GM21381 (cell line): Measurements from ENCODE around the gene PRKCH.

Experiments used
- ATAC-seq: cut with Tn5 transposase; IDR thresholded peaks from one replicate; pipeline ENCODE4 v1.9.1; 2021; ENCODE audit warnings: mild to moderate bottlenecking, moderate library complexity; ENCODE audit not compliant: unreplicated experiment

Gene PRKCH

DNA sequence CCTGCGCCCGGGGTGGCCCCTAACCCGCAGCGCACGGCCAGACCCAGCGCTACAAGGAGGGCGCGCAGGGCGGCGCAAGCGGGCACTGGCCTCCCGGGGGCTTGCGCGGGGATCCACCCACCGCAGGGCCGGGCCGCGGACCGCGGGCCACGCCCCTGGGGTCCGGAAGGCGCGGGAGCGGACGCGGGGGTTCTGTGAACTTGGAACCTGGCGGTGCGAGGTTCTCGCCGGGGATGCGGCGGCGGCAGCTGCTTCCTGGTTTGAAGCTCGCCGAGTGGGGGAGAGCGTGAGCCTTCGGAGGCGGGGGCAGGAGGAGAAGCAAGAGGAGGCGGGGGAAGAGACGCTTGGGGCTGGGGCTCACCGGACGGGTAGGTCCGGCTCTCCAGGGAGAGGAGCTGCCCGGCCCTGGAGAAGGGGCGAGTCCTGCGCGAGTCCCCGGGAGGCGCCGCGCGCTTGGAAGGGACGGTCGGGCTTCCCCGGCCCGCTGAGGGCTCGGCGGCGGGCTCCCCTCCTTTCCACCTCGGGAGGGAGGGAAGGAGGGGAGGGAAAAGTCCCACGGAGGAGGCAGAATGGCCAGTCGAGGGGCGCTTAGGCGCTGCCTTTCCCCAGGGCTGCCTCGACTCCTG is at the start of gene PRKCH:
Gene PRKCH (plus strand): TSS at position 195 of the 626 bp plus-strand sequence. CDS start 523 bp downstream, outside the sequence.
- peak; percentile 77 for ATAC-seq

DNA sequence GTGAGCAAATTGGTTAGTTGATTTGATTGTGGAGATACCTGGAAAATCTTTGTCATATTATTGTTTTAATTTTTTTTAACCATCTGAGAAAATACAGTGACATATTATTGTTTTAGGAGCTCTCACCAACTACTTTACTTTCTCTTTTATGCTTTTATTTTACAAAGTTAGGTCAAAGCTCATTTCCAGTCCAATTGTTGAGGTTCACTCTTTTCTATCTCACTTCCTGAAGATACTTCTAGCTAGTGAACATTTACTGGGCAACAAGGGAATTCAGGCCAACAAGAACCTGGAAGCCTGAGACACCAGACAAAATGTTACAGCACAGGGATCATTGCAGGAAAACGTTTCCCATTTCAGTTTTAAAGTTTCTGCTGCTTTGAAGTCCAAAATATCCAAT is 44.1 kb upstream of the PRKCH start:
- no peak for ATAC-seq

DNA sequence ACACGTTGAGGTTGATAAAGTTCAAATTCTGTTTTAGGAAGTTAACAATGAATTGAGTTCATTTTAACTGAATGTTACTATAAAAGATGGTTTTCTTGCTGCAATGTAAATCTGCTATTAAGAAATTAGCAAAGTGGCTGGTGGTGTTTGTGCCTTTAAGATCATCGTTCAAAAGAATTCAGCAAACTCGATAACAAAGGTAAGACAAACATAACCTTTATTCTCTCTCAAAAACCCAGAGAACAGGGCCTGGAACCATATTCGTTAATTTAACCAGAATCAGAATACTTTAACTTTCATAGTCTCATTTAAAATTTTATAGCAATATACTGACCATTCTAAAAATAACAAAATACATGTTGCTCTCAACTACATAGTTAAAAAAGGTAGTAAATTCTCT is 43.6 kb upstream of the PRKCH start:
- ATAC-seq, result no peak

DNA sequence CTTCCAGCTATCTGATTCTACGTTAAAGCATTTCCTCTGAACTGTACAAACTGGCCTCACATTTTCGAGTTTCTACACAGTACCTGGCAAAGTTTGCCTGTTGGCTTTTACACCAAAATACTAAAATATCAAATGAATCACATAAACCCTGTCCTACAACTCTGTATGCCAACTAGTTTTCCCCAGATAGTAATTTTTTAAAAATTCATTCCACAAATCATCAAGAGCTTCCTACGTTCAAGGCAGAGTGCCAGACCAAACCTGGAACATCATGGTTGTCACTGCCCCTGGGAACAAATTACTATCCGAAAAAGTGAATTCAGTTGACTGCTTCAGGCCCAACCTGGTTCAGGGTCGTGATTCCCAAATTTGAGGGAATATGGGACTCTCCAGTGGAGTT is 42.3 kb upstream of the PRKCH start:
- ATAC-seq, result no peak

DNA sequence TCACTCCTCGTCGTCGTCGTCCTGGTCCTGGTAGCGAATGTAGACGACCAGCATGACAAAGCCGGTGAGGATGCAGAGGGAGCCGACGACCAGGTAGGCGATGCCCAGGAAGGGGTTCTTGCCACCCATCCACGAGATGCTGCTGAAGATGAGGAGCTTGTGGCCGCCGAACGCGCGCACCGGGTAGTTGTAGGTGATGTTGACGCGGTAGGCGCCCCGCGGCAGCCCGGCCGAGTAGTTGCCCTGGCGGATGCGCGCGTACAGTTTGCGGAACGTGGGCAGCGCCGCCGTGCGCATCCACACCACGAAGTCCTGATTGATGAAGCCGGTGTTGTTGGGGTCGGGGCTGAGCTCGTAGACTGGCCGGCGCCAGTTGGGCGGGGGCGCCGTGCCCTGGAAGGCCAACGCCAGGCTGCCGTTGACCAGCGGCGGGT is 41.3 kb upstream of the PRKCH start:
- no peak for ATAC-seq

DNA sequence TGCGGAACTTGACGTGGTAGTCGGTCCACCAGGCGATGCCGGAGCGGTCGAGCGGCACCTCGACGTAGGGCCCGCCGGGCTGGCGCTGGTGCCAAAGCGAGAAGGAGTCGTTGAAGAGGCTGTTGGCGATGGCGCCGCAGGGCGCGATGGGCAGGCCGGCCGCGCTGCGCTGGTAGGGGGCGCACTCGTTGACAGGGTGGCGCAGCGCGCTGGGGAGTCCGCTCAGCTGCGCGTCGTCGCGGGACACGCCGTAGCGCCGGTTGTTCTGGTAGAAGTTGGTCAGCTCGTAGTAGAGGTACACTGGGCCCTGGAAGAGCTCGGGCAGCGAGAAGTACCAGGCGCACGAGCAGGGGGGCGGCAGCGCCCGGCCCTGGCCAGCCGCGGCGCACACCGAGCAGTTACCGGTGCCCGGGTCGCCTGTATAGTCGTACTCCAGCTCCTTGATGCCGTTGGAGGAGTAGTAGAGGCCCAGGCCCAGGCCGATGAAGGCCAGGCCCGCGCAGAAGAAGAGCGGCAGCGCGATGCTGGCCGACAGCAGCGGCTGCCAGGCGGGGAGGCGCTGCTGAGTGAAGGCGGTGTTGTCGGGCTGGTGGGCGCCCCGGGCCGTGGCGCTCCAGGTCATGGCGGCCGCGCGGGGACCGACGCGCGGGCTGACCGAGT is 40.7 kb upstream of the PRKCH start:
- no peak for ATAC-seq

DNA sequence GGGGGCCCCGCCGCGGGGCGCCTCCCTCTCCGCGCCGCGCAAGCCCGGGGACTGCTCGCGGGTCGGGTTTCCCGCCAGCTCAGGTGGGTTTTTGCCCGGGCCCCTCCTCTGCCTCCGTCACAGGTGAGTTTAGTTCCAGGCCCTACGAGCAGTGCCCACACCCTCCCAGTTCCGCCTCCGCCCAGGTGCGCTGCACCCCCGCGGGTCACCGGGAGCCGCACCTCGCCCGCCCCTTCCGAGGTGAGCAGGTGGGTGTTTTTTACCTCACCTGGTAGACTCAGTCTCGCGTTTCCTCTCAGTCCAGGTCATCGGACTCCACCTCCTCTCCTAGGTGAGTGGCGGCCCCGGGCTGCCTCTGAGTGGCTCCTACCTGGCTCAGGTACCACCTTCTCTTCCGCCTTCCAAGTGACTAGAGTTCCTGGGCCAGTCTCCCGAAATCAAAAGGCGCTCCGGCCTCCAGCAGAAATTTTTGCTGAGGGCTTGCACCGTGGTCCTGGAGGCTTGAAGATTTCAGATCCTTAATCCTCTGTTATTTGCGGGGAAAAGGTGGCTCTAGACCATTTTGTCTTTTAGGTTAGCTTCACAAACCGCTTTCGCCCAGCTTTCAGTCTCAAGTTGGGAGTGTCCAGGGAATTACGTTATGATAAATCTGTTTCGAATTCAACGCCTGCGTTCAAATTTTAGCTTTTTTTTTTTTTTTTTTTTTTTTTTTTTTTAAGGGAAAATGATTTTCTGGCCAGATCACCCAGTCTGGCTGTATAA is 40.0 kb upstream of the PRKCH start, which contains the start of gene TMEM30B:
Gene TMEM30B (minus strand): TSS at position 153 of the 762 bp plus-strand sequence. CDS start 191 bp downstream, outside the sequence.
- ATAC-seq, result no peak

DNA sequence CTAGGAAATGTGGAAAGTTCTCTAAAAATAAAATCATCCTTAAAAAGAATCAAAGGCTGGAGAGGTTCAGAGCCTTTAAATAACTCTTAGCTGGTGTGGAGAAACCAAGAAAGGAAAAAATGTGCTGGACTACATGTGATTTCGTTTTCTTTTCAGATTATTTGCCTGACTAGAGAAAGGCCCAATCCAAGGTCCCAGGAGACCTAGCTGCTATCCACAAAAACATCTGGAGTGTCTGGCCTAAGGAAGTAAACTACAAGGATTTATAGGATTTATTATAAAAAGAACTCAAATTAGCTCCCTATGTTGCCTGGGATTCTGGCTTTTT is 39.5 kb upstream of the PRKCH start:
- no peak for ATAC-seq

DNA sequence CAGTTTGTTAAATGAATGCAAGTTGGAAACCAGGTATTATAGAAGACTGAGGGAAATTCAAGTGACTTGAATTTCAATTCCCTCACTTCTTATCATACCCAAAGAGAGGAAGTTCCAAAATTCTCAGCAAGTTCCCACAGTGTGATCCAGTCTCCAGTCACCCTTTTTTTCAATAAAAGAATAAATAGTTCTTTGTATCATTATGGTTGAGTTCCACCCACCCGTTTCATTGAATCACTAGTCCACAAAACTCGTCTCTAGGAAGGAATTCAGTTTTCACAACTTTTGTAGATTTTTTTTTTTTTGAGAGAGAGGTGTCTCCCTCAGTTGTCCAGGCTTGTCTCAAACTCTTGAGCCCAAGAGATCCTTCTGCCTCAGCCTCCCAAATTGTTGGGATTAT is 38.6 kb upstream of the PRKCH start:
- ATAC-seq, result no peak

DNA sequence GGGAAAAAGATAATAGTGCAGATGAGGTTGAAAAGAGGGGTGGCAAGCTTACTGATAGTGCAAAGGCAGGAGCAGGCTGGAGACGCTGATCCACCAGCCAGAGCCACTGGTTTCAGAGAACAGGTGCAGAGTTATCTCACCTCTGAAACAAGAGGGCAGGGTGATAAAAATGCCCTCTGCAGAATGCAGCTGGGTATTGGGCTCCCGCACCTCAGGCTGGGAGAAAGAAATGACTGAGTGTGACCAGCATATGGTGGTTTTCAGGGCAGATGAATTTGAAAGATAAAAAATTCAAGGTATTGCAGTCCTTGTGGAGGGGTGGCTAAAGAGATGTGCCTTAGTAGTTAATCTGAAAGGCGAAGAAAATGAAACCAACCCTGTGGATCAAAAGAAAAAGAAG is 37.4 kb upstream of the PRKCH start:
- ATAC-seq, result no peak

DNA sequence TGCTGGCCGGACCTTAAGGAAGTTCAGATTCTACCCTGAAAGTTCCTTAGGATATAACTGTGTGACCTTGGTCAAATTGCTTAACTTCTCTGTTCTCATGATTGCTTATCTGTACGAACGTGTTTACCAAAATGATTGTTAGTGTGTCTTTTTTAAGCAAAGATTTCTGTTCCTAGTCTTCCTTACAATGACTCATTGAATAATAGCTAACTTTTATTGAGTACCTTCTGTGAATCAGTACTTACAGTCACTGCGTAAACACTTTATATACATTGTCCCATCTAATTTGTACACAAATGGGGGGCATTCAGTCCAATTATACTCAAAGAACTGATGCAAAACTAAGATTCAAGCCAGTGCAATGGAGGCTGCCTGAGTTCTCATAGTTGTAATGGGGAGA is 36.0 kb upstream of the PRKCH start:
- no peak for ATAC-seq

DNA sequence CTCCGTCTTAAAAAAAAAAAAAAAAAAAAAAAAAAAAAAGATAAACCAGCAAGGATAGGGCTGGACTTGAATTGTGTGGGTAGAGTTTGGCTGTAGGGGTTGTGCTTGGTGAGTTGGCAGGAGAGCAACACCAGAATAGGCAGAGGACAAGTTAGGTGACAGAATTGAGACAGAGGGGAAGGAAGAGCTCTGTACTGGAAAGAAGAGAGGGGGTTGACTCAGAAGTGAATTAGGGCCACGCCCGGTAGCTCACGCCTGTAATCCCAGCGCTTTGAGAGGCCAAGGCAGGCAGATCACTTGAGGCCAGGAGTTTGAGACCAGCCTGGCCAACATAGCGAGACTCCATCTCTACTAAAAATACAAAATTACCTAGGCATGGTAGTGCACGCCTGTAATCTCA is 34.2 kb upstream of the PRKCH start:
- no peak for ATAC-seq

DNA sequence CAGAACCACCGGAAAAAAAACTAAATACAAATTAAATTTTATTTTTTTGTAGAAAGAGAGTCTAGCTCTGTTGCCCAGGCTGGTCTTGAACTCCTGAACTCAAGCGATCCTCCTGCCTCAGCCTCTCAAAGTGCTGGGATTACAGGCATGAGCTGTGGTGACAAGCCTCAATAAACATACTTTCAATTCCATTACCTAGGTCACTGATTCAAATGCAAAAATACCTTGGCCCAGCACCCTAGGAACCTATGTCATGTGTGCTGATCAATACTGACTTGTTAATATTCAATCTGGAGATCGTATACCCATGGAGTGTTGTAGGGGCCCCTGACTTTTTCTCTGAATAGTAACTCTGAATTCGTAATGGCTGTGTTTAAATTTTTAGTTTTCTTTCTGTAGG is 33.2 kb upstream of the PRKCH start:
- no peak for ATAC-seq

DNA sequence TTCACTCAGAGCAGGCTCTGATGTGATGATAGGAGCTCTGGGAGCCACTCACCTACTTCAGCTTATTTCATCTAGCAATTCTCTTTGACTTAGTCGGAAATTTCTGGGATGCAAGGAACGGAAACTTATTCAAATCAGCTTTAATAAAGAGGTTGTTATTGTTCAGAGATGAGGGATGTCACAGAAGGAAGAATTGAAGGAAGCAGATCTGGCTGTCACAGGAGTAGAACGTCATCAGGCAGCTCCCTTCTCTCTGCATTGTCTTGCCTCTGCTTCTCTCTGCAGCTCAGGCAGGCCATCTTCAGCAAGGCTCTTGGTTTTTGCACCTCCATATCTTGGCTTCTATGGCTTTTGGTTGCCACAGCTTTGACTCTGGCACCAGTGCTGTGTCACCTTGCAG is 32.7 kb upstream of the PRKCH start:
- ATAC-seq, result no peak

DNA sequence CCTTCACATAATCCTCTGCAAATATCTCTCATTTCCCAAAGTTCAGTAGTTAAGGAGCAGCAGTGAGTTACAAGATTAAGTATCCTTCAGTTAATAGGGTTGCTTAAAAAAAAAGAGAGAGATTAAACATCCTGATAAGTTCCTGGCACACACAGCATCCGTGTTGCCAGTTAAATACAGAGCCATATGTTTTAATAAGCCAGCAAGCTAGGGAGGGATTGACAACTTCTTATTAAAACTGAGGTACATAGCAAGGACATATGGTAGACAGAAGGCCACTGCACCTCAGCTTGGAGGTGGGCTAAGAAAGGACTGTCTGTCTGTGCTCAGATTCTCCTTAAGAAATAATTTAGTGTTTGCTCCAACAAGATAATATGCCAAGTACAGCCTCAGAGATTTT is 30.7 kb upstream of the PRKCH start:
- no peak for ATAC-seq

DNA sequence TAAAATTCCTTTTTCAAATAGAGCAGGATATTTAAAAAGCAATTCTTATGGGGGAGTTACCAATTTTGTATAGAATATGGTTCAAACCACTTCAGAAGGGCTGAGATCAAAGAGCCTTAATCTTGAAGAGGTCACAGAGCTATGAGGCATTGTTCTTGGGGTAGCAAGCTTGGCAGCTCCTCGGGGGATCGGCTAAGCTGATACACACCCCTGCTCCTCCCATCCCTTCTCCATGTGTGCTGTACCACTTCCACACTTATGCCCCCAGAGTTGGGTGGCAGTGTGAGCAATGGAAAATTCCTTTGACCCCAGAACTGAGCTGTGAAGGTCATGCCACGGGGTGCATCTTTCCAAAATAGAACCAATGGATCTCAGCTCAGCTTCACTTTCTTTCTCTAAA is 25.2 kb upstream of the PRKCH start:
- ATAC-seq, result no peak

DNA sequence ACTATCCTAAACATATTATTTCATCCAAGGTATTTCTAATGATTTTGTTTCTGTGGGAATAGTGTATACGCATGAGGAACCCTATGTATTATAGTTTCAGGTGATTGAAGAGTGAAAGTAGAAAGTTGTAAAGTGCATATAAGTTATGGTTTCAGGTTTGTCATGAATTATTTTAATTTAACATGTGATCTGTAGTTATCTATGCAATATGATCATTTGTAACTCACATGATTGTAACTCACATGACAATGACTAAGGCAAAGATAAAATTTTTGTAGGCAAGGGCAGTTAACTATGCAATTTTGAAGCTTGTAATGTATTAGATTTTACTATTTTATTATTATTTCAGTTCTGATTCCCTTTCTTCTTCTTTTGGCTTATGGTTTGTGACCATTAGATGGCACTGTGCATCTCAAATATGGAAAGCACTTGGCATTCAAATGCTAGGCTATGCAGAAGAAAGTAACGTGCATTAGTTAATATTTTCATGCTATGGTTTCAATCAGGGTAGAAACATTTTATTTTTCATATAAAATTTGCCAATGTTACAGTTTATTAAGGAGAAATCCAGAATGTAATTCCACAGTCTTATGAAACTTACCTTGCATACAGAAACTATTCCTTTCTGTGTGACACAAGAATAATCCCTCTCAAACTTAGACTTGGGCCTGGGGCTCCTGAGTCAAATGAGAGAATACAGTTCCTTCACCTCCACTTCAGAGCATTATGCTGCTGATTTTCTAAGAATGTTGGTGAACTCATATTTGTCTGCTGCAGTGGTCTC is 24.5 kb upstream of the PRKCH start:
- ATAC-seq, result no peak

DNA sequence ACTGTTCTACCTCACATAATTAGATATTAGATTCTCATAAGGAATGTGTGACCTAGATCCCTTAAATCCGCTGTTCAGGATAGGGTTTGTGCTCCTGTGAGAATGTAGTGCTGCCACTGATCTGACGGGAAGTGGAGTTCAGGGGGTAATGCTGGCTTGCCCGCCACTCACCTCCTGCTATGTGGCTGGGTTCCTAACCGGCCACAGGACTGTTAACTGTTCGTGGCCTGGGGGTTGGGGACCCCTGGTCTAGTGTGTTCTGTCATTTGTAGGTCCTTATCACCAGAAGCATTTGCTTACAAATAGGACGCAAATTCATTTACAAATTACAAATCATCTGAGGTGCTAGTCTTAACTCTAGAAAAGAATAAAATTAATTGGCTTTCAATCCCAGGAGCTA is 23.8 kb upstream of the PRKCH start:
- no peak for ATAC-seq

DNA sequence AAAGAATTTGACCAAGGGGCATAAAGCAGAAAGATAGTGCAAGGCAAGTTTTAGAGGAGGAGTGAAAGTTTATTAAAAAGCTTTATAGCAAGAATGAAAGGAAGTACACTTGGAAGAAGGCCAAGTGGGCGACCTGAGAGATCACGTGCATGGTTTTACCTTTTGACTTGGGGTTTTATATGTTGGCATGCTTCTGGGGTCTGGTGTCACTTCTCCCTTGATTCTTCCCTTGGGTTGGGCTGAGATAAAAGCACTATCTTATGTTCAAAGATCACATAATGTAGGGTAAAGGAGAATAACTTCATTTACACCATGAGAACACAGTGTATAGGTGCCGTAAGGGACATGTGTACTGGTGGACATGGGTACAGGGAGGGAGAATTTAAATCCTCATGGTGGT is 22.6 kb upstream of the PRKCH start:
- no peak for ATAC-seq

DNA sequence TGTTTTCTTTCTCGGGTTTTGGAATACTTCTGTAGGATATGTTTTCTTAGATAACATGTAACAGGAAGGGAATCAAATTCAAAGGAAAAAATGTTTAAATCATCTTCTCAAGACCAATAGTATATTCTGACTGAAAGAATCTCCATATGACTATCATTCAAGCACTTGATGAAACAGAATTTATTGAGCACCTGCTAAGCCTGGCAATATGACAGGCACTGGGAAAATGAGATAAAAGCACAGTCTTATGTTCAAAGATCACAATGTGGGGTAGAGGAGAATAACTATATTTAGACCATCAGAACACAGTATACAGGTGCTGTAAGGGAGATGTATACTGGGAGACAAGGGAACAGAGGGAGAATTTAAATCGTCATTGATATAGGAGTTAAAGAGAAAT is 21.2 kb upstream of the PRKCH start:
- ATAC-seq, result no peak

DNA sequence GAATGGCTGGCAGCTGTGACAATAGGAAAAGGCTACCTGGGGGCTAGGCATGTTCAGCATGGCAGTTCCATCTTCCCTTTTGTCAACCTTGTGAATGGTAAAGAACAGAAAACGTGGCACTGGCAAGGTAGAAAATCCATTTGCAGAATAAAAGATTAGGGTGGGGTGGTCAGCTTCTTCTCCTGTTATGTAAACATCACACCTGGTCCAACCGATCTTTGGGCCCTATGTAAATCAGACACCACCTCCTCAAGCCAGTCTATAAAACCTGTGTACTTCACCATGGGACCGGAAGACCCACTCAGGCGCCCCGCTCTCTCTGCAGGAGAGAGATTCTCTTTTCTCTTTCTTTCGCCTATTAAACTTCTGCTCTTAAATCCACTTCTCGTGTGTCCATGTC is 20.6 kb upstream of the PRKCH start:
- no peak for ATAC-seq
